GM19463 (cell line): Measurements from ENCODE around the gene UGT1A7.

Experiments
- ATAC-seq: cut with Tn5 transposase; IDR thresholded peaks from one replicate; pipeline ENCODE4 v1.9.1; 2021; ENCODE audit warnings: mild to moderate bottlenecking, moderate library complexity; ENCODE audit not compliant: unreplicated experiment

UGT1A7 gene

DNA sequence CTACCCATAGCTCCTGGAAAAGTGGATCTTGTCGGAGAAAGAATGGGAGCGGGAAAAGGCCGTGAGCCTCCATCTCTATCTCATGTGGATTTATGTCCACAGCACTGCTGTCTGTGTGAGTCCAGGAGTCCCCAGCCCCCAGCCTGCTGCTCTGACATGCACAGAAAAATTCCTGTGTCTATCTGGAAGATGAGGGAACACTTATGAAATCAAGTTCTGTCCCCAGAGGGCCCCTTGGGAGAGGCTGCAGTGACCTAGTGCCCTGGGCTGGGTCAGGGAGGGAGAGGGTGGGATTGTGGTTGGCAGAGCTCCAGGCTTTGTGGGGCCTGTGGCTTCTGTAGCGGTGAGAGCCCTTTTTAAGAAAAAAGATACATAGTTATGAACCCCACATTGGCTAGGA, 135.1 kb downstream of the UGT1A7 start:
- ATAC-seq, result no peak

- ATAC-seq, result no peak
Measured at GRCh38 chr2:233817361-233817911, 135.7 kb downstream of the UGT1A7 start.

- no peak for ATAC-seq
Measured at GRCh38 chr2:233817995-233818638, 136.4 kb downstream of the UGT1A7 start.

DNA sequence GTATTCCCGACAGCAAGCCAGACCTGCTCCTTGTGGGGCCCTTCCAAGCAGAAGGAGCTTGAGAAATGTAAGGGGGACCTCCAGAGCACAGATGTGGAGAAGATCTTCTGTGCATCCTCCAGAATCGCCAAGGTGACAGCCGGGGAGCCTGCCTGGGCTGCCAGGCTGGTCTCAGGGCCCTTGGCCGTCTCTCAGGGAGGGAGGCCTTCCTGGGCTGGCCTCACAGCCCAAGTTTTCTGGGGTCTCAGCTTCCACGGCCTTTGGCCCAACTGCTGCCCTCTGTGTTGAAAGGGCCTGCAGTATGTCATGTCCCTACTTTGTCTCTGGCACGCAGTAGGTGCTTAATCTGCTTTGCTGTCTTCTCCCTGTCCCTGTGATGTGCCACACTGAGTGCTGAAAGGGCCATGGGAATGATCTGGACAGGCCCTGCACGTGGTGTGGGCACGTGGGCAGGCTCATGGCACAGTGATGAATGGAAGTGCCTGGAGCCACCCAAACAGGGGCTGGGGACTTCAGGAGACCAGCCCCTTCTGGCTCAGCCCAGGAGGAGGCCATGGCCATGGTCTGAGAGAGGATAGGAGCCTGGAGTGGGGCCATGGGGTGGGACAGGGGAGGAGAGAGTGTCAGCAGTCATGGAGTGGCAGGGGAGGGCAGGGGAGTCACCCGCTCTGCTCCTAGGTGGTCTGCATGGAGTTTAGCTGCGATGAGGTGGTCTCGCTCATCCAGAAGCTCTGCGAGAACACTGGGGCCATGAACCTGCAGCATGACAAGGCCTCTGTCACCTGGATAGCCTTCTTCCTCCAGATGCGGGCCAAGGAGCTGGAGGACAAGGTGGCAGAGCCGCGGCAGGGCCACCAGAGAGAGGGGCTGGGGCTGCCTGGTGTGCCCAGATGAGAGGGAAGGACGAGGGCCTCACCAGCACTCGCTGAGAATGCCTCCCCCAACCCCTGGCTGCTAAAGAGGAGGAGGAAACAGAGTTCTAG, 137.2 kb downstream of the UGT1A7 start:
- no peak for ATAC-seq

DNA sequence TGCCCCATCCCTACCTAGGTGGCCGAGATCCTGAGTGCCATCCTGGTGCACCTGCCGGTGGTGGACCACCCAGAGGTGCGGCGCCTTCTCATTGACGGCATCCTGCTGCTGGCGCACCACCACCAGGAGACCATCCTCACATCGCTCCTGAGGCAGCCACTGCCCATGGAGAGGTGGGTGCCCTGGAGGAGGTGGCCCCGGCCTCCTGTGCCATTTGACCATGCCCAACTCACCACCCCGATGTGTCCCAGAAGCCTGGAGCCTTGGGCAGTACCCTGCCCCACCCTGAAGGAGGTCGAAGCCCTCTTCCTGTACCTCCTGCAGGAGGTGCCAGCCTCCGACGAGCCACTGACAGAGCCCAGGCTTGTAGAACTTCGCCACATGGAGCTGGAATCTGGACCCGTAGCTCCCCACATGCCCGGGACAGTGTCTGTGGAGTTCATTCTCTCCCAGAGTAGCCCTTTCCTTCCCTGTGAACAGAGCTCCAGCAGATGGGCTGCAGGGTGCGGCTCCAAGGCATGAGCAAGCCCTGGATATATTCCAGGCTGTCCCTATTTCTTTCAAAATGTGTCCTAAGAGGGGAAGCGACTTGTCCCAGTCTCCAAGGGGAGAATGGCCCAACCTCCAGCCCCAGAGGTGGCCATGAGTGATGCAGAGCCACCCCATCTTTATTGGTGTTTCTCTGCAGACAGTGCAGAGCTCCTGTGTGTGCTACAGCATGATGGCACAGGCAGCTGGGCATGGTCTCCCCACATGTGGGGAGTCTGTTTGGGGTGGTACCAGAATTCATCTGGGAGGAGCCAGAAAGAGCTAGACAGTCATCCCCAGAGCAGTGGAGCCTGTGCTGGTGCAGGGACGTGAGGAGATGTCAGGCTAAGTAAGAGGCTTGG, 138.4 kb downstream of the UGT1A7 start:
- ATAC-seq, result no peak

GRCh38 chr2:233820774-233821105, 139.0 kb downstream of the UGT1A7 start:
- no peak for ATAC-seq

DNA sequence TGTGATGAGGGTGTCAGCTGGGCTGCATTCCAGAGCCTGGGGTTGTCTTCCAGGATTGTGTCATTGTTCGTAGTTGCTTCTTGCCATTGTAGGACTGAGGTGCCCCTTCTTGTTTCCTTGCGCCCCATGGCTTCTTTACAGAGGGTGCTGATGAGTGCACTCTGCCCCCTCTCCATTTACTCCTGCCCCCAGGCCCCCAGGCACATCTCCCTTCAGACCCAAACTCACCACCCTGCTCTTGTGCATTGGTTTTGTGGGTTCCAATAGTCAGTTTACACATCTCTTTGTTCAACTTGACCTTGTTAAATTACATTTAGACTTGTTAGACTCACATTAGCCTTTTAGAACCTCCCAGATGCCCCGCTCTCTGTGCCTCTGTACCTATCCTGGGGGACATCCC, 139.5 kb downstream of the UGT1A7 start:
- no peak for ATAC-seq

GRCh38 chr2:233821709-233822100, 140.0 kb downstream of the UGT1A7 start:
- ATAC-seq, result no peak

- ATAC-seq, result no peak
Measured at GRCh38 chr2:233822101-233822771, 140.5 kb downstream of the UGT1A7 start.
